H1 (cell line): ENCODE data around the gene C20orf144.

Source experiments
- CTCF ChIP-seq, 3 experiments: IDR thresholded peaks; 1 replicate in 2 of 3; 2 replicates in 1 of 3; pipeline versions ENCODE4 v1.5.1 to v1.6.1; 2011; ENCODE audit warnings: low read length in 3 of 3, mild to moderate bottlenecking in 3 of 3, inconsistent platforms in 2 of 3, low read depth in 1 of 3, moderate library complexity in 1 of 3; ENCODE audit not compliant: insufficient read depth in 1 of 3; ENCODE audit errors: control extremely low read depth in 1 of 3
- E2F6 ChIP-seq: IDR thresholded peaks from 2 replicates; pipeline ENCODE4 v1.6.1; 2012; ENCODE audit warnings: inconsistent platforms
- EP300 ChIP-seq, 2 experiments: IDR thresholded peaks; 1 replicate in 1 of 2; 2 replicates in 1 of 2; pipeline ENCODE4 v1.6.1; 2011 to 2012; ENCODE audit warnings: low read depth in 2 of 2, low read length in 2 of 2, mild to moderate bottlenecking in 2 of 2, borderline replicate concordance in 1 of 2, inconsistent platforms in 1 of 2, moderate library complexity in 1 of 2
- POLR2A ChIP-seq, 2 experiments: IDR thresholded peaks; 1 replicate in 1 of 2; 2 replicates in 1 of 2; pipeline ENCODE4 v1.6.1; 2011; ENCODE audit warnings: low read depth in 2 of 2, low read length in 2 of 2, mild to moderate bottlenecking in 2 of 2; ENCODE audit errors: control extremely low read depth in 1 of 2
- RBBP5 ChIP-seq: IDR thresholded peaks from 2 replicates; pipeline ENCODE4 v1.7.1; 2012; ENCODE audit warnings: low read depth, mild to moderate bottlenecking, inconsistent platforms, low read length, moderate library complexity, borderline replicate concordance
- SP1 ChIP-seq: IDR thresholded peaks from 2 replicates; pipeline ENCODE4 v1.6.1; 2011; ENCODE audit warnings: low read depth, low read length
- YY1 ChIP-seq: IDR thresholded peaks from 2 replicates; pipeline ENCODE4 v1.6.1; 2011; ENCODE audit warnings: low read depth, mild to moderate bottlenecking, low read length

- TF ChIP-seq CTCF (IDR thresholded peaks at IDR 0.05; ENCODE audit: control extremely low read depth in 1 of 3, insufficient read depth in 1 of 3, low read depth in 1 of 3, low read length in 3 of 3) (no peak), EP300 (IDR thresholded peaks at IDR 0.05; ENCODE audit: borderline replicate concordance in 1 of 2, low read depth in 2 of 2, low read length in 2 of 2) (no peak), POLR2A (IDR thresholded peaks at IDR 0.05; ENCODE audit: control extremely low read depth in 1 of 2, low read depth in 2 of 2, low read length in 2 of 2) (no peak), SP1 (no peak), E2F6 (no peak), RBBP5 (no peak), YY1 (no peak)
Measured at GRCh38 chr20:33671573-33672288, 9.6 kb downstream of the C20orf144 start.
